Immature natural killer cell (primary cell): ENCODE measurements around the gene TET2. TPM values are rescaled to one million over a fixed set of nuclear protein-coding genes. Genes with fewer than 3 reads are reported as not detected.

Experiments
- DNase-seq, 3 donors: peaks; one replicate each; pipeline ENCODE4 v3.0.0; 2022; ENCODE audit warnings: mixed read lengths in 1 of 3
- H3K27ac Mint-ChIP-seq, 6 donors: one replicate each; pipeline ENCODE4 v1.8.0; 2020; ENCODE audit warnings: mixed read lengths in 6 of 6, mild to moderate bottlenecking in 5 of 6, inconsistent platforms in 4 of 6, moderate library complexity in 3 of 6
- H3K27me3 Mint-ChIP-seq, 3 donors: one replicate each; pipeline ENCODE4 v1.8.0; 2020 to 2021; ENCODE audit warnings: low read depth in 3 of 3, mild to moderate bottlenecking in 3 of 3, mixed read lengths in 3 of 3, moderate library complexity in 3 of 3, inconsistent platforms in 1 of 3
- H3K36me3 Mint-ChIP-seq, 3 donors: one replicate each; pipeline ENCODE4 v1.8.0; 2020; ENCODE audit warnings: mixed read lengths in 3 of 3, inconsistent platforms in 2 of 3, mild to moderate bottlenecking in 2 of 3
- H3K4me1 Mint-ChIP-seq, 2 donors: one replicate each; pipeline ENCODE4 v1.8.0; 2020; ENCODE audit warnings: inconsistent platforms in 2 of 2, mild to moderate bottlenecking in 2 of 2, mixed read lengths in 2 of 2, moderate library complexity in 1 of 2
- H3K4me3 Mint-ChIP-seq, 5 donors: one replicate each; pipeline ENCODE4 v1.8.0; 2020; ENCODE audit warnings: mild to moderate bottlenecking in 5 of 5, mixed read lengths in 5 of 5, inconsistent platforms in 3 of 5, moderate library complexity in 3 of 5
- H3K9me3 Mint-ChIP-seq, 6 donors: one replicate each; pipeline ENCODE4 v1.8.0; 2020; ENCODE audit warnings: mild to moderate bottlenecking in 6 of 6, mixed read lengths in 6 of 6, inconsistent platforms in 4 of 6, moderate library complexity in 3 of 6
- polyA plus RNA-seq, 3 donors: library from polyadenylated mRNA; unstranded; fragments of 300-500 nt; fragmentation: Illumina TruSeq; gene quantifications; one replicate each; pipeline ENCODE4 v1.2.3, GENCODE V29; 2021

Gene TET2
- polyA plus RNA-seq, 3 donors from 2014 or later, result 12.3 to 36.2 (median 15.9) TPM

DNA sequence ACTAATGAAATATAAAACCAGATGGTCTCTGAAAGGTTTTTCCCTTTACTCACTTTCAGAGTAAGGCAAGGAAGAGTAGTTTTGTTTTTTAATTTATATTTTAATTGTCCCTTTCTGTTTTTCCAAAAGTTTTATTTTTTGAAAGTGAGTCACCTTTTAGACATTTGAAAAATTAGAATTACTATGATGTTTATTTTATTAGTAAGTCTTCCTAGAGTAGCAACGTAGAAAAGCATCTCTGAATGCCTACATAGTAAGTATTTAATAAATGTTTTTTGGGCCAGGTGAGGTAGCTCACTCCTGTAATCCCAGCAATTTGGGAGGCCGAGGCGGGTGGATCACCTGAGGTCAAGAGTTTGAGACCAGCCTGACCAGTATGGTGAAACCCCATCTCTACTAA, 51.1 kb downstream of the TET2 start:
- no peak overlapping the region for H3K27ac Mint-ChIP-seq
- no peaks in the 10 kb centered on the region for H3K9me3 Mint-ChIP-seq
- H3K27me3 Mint-ChIP-seq, result no peaks in the 10 kb centered on the region
- H3K4me1 Mint-ChIP-seq, result peaks cover 39 to 68% of the 10 kb centered on the region in 2 donors
- no peak for DNase-seq
- no peak overlapping the region for H3K4me3 Mint-ChIP-seq
- H3K36me3 Mint-ChIP-seq, result peaks cover 0 to 28% (median 4%) of the 10 kb centered on the region in 3 donors

- Mint-ChIP-seq H3K27me3 (no peaks in the 10 kb centered on the region), H3K4me3 (no peak overlapping the region), H3K36me3 (peaks cover 0 to 24% (median 0%) of the 10 kb centered on the region in 3 donors), H3K9me3 (no peaks in the 10 kb centered on the region), H3K27ac (peak overlapping the region in 1 of 6 donors; percentile 84), H3K4me1 (peaks cover 39 to 66% of the 10 kb centered on the region in 2 donors)
- no peak for DNase-seq
These were observed 51.9 kb downstream of the TET2 start for GRCh38 chr4:105198541-105198940.

DNA sequence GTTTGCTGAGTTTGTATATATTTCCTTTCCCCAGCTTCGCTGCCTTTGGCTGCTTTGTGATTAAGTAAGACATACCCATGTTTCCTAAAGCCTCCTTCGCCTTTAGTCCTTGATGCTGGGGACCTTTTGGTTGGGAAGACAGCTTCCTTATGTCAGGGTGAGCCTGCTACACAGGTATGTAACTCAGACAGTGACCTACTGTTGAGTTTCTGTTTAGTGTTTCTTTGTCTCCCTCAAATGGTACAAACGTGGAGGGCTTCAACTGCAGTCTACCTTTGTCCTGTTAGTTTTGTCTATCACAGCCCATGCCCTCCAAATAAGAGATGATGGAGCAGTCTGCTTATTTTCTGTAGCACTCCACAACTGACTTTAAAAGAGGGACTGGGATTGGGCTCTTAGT, 59.5 kb downstream of the TET2 start:
- H3K4me1 Mint-ChIP-seq, result peaks cover 17 to 53% of the 10 kb centered on the region in 2 donors
- DNase-seq, result no peak
- H3K9me3 Mint-ChIP-seq, result no peaks in the 10 kb centered on the region
- peaks cover 4 to 13% (median 11%) of the 10 kb centered on the region in 3 donors for H3K36me3 Mint-ChIP-seq
- no peak overlapping the region for H3K4me3 Mint-ChIP-seq
- peaks cover 0 to 3% (median 0%) of the 10 kb centered on the region in 3 donors for H3K27me3 Mint-ChIP-seq
- no peak overlapping the region for H3K27ac Mint-ChIP-seq

DNA sequence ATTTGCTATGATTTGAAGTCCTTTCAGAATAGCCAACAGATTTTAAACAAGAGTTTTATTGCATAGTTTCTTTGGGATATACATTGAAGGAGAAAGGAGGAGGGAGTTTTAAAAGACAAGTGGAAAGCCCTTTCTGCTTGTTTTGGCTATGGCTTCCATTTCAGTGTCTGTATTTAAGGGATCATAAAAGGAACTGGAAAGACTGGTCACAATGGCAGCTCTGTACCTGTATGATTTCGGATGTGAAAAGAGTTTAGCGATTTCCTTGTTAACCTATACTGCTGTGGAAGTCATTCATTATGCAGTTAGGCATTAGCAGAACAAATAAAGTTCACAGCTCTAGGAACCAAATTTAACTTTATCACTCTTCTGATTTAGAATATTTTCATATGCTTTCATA, 60.7 kb downstream of the TET2 start:
- H3K4me1 Mint-ChIP-seq, result peaks cover 17 to 56% of the 10 kb centered on the region in 2 donors
- peaks cover 0 to 3% (median 0%) of the 10 kb centered on the region in 3 donors for H3K27me3 Mint-ChIP-seq
- no peak overlapping the region for H3K27ac Mint-ChIP-seq
- H3K36me3 Mint-ChIP-seq, result peaks cover 4 to 13% (median 11%) of the 10 kb centered on the region in 3 donors
- no peak for DNase-seq
- no peak overlapping the region for H3K4me3 Mint-ChIP-seq
- H3K9me3 Mint-ChIP-seq, result no peaks in the 10 kb centered on the region

DNA sequence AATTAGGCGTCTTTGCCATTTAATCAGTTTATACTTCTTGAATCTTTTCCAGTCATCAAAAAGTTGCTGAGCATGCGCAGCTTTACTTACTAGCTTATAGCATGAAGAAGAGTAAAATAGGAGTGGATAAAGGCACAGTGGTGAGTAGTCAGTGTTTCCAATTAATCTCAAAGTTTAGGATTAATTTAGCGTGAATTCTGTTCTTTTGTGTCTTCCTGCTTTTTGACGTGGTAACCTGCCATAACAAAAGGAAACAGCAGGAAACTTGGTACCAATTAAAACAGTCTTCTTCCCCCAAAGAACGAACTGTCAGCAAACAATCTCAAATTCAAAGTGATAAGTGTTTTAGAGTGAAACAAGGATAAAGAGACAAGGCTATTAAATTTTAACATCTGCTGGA, 61.9 kb downstream of the TET2 start:
- no peaks in the 10 kb centered on the region for H3K9me3 Mint-ChIP-seq
- no peak overlapping the region for H3K27ac Mint-ChIP-seq
- no peak overlapping the region for H3K4me3 Mint-ChIP-seq
- no peak for DNase-seq
- H3K36me3 Mint-ChIP-seq, result peaks cover 4 to 15% (median 11%) of the 10 kb centered on the region in 3 donors
- H3K27me3 Mint-ChIP-seq, result peaks cover 0 to 3% (median 0%) of the 10 kb centered on the region in 3 donors
- peaks cover 12 to 47% of the 10 kb centered on the region in 2 donors for H3K4me1 Mint-ChIP-seq

DNA sequence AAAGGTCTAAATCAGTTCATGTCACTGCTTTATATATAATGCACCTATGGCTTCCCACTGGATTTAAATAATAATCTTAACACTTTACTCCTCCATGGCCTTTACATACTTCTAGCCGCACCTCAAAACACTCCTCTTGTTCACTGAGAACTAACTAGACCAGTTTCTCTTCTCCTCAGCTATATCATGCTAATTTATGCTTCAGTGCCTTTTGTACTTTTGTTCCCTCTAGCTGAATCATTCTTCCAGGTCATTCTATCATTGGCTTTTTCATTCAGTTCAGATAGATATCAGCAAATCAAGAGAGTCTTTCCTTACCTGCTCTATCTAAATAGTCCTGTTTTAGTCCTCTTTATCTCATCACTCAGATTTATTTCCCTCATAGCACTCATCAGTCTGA, 64.2 kb downstream of the TET2 start:
- Mint-ChIP-seq H3K36me3 (peaks cover 4 to 19% (median 13%) of the 10 kb centered on the region in 3 donors), H3K9me3 (no peaks in the 10 kb centered on the region), H3K27ac (peak overlapping the region in 1 of 6 donors; percentile 36), H3K4me1 (peaks cover 22 to 60% of the 10 kb centered on the region in 2 donors), H3K27me3 (peaks cover 0 to 2% (median 0%) of the 10 kb centered on the region in 3 donors), H3K4me3 (no peak overlapping the region)
- no peak for DNase-seq

- H3K27ac Mint-ChIP-seq, result peak overlapping the region in 3 of 6 donors; percentile 40 to 51 (median 46)
- H3K9me3 Mint-ChIP-seq, result no peaks in the 10 kb centered on the region
- H3K4me1 Mint-ChIP-seq, result peaks cover 16 to 53% of the 10 kb centered on the region in 2 donors
- peaks cover 0 to 8% (median 7%) of the 10 kb centered on the region in 3 donors for H3K36me3 Mint-ChIP-seq
- no peak for DNase-seq
- H3K4me3 Mint-ChIP-seq, result no peak overlapping the region
- no peaks in the 10 kb centered on the region for H3K27me3 Mint-ChIP-seq
These were observed 69.1 kb downstream of the TET2 start for GRCh38 chr4:105215609-105216313.

GRCh38 chr4:105225500-105225899, 78.8 kb downstream of the TET2 start:
- Mint-ChIP-seq H3K4me1 (peaks cover 18 to 38% of the 10 kb centered on the region in 2 donors), H3K27me3 (peaks cover 0 to 2% (median 0%) of the 10 kb centered on the region in 3 donors), H3K4me3 (no peak overlapping the region), H3K27ac (peak overlapping the region in 4 of 6 donors; percentile 1 to 49 (median 12)), H3K36me3 (peaks cover 0 to 3% (median 0%) of the 10 kb centered on the region in 3 donors), H3K9me3 (no peaks in the 10 kb centered on the region)
- DNase-seq, result no peak

- Mint-ChIP-seq H3K9me3 (no peaks in the 10 kb centered on the region), H3K27me3 (peaks cover 0 to 2% (median 0%) of the 10 kb centered on the region in 3 donors), H3K4me1 (peaks cover 16 to 36% of the 10 kb centered on the region in 2 donors), H3K4me3 (no peak overlapping the region), H3K27ac (no peak overlapping the region), H3K36me3 (peaks cover 0 to 3% (median 0%) of the 10 kb centered on the region in 3 donors)
- no peak for DNase-seq
These were observed 80.4 kb downstream of the TET2 start for GRCh38 chr4:105227054-105227453.

DNA sequence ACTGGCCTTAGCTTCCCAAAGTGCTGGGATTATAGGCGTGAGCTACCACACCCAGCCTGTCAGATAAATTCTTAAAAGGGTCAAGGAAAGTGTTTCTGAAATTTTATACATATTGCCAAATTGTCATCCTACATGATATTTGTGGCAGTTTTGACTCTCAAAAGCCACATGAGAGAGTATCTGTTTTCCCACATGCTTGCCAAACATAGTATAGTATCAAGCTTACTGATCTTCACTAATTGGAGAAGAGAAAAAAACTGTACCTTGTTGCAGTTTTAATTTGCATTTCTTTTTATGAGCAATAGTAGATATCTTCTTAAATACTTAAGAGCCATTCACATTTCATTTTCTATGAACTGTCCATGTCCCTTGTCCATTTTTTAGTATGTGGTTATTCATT, 83.6 kb downstream of the TET2 start:
- peaks cover 0 to 4% (median 0%) of the 10 kb centered on the region in 3 donors for H3K27me3 Mint-ChIP-seq
- no peak overlapping the region for H3K4me3 Mint-ChIP-seq
- DNase-seq, result no peak
- H3K4me1 Mint-ChIP-seq, result peaks cover 35 to 57% of the 10 kb centered on the region in 2 donors
- H3K36me3 Mint-ChIP-seq, result peaks cover 15 to 20% (median 15%) of the 10 kb centered on the region in 3 donors
- no peak overlapping the region for H3K27ac Mint-ChIP-seq
- no peaks in the 10 kb centered on the region for H3K9me3 Mint-ChIP-seq

- DNase-seq, result no peak
- no peak overlapping the region for H3K4me3 Mint-ChIP-seq
- H3K27me3 Mint-ChIP-seq, result peaks cover 0 to 4% (median 0%) of the 10 kb centered on the region in 3 donors
- peaks cover 45 to 59% of the 10 kb centered on the region in 2 donors for H3K4me1 Mint-ChIP-seq
- no peaks in the 10 kb centered on the region for H3K9me3 Mint-ChIP-seq
- H3K36me3 Mint-ChIP-seq, result peaks cover 16 to 29% (median 24%) of the 10 kb centered on the region in 3 donors
- H3K27ac Mint-ChIP-seq, result peak overlapping the region in 1 of 6 donors; percentile 2
These were observed 85.7 kb downstream of the TET2 start for GRCh38 chr4:105232374-105232773.

DNA sequence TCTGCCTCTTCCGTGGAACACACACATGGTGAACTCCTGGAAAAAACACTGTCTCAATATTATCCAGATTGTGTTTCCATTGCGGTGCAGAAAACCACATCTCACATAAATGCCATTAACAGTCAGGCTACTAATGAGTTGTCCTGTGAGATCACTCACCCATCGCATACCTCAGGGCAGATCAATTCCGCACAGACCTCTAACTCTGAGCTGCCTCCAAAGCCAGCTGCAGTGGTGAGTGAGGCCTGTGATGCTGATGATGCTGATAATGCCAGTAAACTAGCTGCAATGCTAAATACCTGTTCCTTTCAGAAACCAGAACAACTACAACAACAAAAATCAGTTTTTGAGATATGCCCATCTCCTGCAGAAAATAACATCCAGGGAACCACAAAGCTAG, 87.9 kb downstream of the TET2 start:
- Mint-ChIP-seq H3K4me1 (peaks cover 64 to 81% of the 10 kb centered on the region in 2 donors), H3K36me3 (peaks cover 22 to 32% (median 31%) of the 10 kb centered on the region in 3 donors), H3K4me3 (peak overlapping the region in 1 of 5 donors; percentile 15), H3K27me3 (peaks cover 0 to 2% (median 0%) of the 10 kb centered on the region in 3 donors), H3K27ac (peak overlapping the region in 5 of 6 donors; percentile 19 to 92 (median 73)), H3K9me3 (no peaks in the 10 kb centered on the region)
- no peak for DNase-seq

GRCh38 chr4:105236202-105236915, 89.7 kb downstream of the TET2 start:
- peak in 2 of 3 donors; percentile 15 to 30 for DNase-seq
- Mint-ChIP-seq H3K36me3 (peaks cover 23 to 35% (median 34%) of the 10 kb centered on the region in 3 donors), H3K27ac (peak overlapping the region; percentile 70 to 92 (median 78)), H3K4me1 (peaks cover 77 to 94% of the 10 kb centered on the region in 2 donors), H3K9me3 (no peaks in the 10 kb centered on the region), H3K27me3 (peaks cover 0 to 2% (median 1%) of the 10 kb centered on the region in 3 donors), H3K4me3 (peak overlapping the region; percentile 74 to 83 (median 81))

DNA sequence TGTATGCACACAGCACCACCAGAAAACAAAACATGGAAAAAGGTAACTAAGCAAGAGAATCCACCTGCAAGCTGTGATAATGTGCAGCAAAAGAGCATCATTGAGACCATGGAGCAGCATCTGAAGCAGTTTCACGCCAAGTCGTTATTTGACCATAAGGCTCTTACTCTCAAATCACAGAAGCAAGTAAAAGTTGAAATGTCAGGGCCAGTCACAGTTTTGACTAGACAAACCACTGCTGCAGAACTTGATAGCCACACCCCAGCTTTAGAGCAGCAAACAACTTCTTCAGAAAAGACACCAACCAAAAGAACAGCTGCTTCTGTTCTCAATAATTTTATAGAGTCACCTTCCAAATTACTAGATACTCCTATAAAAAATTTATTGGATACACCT, 90.2 kb downstream of the TET2 start:
- peak; percentile 17 to 31 (median 28) for DNase-seq
- H3K36me3 Mint-ChIP-seq, result peaks cover 23 to 35% (median 34%) of the 10 kb centered on the region in 3 donors
- H3K27ac Mint-ChIP-seq, result peak overlapping the region; percentile 70 to 92 (median 78)
- H3K4me3 Mint-ChIP-seq, result peak overlapping the region; percentile 74 to 83 (median 81)
- no peaks in the 10 kb centered on the region for H3K9me3 Mint-ChIP-seq
- H3K27me3 Mint-ChIP-seq, result peaks cover 0 to 2% (median 1%) of the 10 kb centered on the region in 3 donors
- H3K4me1 Mint-ChIP-seq, result peaks cover 83 to 99% of the 10 kb centered on the region in 2 donors
